Ectodermal cell (in vitro differentiated cells): ENCODE measurements around the gene RPS6KC1.

Experiments used
- H3K27ac ChIP-seq: 2 replicates; pipeline ENCODE4 v1.7.0; 2013; ENCODE audit warnings: mild to moderate bottlenecking, low read depth, low read length; ENCODE audit not compliant: insufficient read depth, poor library complexity, severe bottlenecking
- H3K27me3 ChIP-seq: 2 replicates; pipeline ENCODE4 v1.7.0; 2013; ENCODE audit warnings: mild to moderate bottlenecking, low read length; ENCODE audit not compliant: insufficient read depth, control insufficient read depth, poor library complexity, severe bottlenecking
- H3K36me3 ChIP-seq: one replicate; pipeline ENCODE4 v1.7.0; 2013; ENCODE audit warnings: low read length; ENCODE audit not compliant: control insufficient read depth, insufficient read depth
- H3K4me1 ChIP-seq: one replicate; pipeline ENCODE4 v1.7.0; 2013; ENCODE audit warnings: low read length; ENCODE audit not compliant: control insufficient read depth, insufficient read depth
- H3K4me3 ChIP-seq: 2 replicates; pipeline ENCODE4 v1.7.0; 2013; ENCODE audit warnings: low read depth, low read length, control low read depth; ENCODE audit not compliant: insufficient read depth
- H3K9me3 ChIP-seq: 2 replicates; pipeline ENCODE4 v1.7.0; 2013; ENCODE audit warnings: mild to moderate bottlenecking, low read length, moderate library complexity; ENCODE audit not compliant: control insufficient read depth
- WGBS, 2 experiments: methylation state at CpG; one replicate each; pipeline ENCODE4 v1.1.7; 2013; ENCODE audit warnings: missing lambda C conversion rate in 2 of 2; 5-methylcytosine and 5-hydroxymethylcytosine counted together

RPS6KC1 gene

DNA sequence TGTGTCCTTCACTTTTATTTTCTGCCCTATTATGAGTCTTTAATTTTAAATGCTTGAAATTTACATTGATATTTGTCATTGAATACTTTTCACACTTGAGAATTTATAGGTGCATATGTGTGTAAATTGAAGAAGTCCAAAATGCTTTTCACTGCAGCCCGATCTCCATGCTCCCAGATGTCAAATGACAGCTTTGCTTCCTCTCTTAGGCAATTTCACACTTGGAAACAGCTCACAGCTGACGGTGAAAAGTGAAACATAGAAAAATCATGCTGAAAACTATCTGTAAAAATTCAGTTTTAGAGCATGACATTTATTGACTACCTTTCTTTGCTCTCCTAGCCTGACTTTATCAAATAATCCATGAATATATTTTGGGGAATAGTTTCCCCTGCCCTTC, 196.0 kb downstream of the RPS6KC1 start:
- Histone ChIP-seq H3K36me3 (no peaks in the 10 kb centered on the region), H3K27ac (no peak overlapping the region), H3K4me3 (no peak overlapping the region), H3K4me1 (peaks cover 6% of the 10 kb centered on the region), H3K9me3 (no peaks in the 10 kb centered on the region), H3K27me3 (no peaks in the 10 kb centered on the region)
- whole genome bisulfite sequencing, 2 experiments, result 98 to 100% methylated on average over 2 of the region's 2 CpGs

DNA sequence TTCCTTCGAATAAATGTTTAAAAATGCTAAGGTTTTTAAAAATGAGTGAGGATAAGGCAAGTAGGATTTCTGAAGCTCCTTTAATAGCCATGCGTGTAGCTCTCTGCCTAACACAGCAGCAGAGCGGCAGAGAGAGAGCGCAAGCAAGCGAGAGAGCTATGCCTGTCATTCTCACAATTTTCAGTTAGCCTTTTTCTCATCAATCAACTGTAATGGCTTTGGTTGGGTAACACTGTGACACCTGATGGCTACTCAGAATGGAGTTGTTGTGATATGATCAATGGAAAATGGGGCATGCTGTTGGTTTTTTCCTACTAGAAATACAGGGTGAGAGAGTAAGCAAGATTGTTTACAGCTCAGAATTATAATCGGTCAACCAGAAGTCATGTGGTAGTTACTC, 198.4 kb downstream of the RPS6KC1 start:
- no peak overlapping the region for H3K27ac ChIP-seq
- WGBS, 2 experiments, result 97 to 98% methylated on average over 6 of the region's 6 CpGs
- H3K36me3 ChIP-seq, result no peaks in the 10 kb centered on the region
- peaks cover 6% of the 10 kb centered on the region for H3K4me1 ChIP-seq
- H3K27me3 ChIP-seq, result no peaks in the 10 kb centered on the region
- H3K9me3 ChIP-seq, result no peaks in the 10 kb centered on the region
- H3K4me3 ChIP-seq, result no peak overlapping the region

DNA sequence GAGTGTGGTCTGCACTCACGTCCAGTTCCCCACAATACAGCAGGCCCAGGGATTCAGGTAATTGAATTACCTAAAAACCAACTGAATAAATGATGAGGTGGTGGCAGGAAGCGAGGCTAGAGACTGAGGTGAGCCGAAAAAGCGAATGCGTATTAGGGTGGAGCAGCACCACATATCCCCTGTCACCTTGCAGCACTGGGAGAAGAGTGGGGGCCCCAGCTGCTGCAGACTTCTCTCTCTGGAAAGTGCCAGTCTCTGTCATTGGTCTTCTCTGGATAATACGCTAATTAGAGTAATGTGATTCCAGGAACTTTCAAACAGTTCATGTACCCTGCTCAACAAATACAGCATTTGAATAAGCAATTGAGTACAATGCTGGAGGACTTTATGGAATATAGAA, 199.0 kb downstream of the RPS6KC1 start:
- Histone ChIP-seq H3K4me1 (peaks cover 2% of the 10 kb centered on the region), H3K36me3 (no peaks in the 10 kb centered on the region), H3K27me3 (no peaks in the 10 kb centered on the region), H3K9me3 (no peaks in the 10 kb centered on the region), H3K4me3 (no peak overlapping the region), H3K27ac (no peak overlapping the region)
- WGBS, 2 experiments, result 94% methylated on average over 5 to 6 of the region's 6 CpGs

DNA sequence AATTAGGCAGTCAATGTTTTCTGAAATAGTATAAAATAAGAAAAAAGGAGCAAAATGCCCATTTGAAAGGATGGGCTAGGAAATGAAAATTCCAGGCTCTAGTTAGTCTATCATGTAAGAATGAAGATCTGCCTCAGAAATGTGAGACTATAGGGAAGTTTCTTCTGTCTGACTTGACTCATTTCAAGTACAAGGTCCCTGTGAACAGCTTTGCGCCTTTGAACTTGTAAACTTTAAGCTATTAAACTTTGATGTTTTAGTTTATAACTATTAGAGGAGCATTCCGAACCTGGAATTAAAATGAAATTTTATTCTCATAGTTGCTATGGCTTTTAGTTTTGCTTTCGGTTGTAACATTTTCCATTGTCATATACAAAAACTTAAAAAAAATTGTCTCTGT, 199.4 kb downstream of the RPS6KC1 start:
- Histone ChIP-seq H3K4me3 (no peak overlapping the region), H3K36me3 (no peaks in the 10 kb centered on the region), H3K9me3 (no peaks in the 10 kb centered on the region), H3K27me3 (no peaks in the 10 kb centered on the region), H3K27ac (no peak overlapping the region), H3K4me1 (no peaks in the 10 kb centered on the region)
- WGBS, 2 experiments, result 100% methylated on average over 1 of the region's 3 CpGs

DNA sequence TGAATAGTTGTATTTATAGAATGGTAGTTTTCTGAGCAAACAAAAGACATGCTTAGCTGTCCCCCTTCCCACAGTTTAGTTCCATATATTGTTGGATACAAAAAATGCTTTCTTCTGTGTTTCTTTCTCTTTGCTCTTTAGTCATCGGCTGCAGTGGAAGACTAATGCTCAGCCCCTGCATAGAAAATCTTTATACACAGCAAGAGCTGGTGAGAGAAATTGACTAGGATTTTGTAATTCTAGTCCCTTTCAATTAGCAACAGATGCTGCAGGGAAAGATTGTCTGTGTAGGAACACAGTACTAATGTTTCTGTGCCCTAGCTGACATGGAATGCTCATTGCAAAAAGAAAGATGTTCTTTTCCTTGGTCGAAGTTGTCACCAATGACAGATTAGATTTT, 200.9 kb downstream of the RPS6KC1 start:
- no peaks in the 10 kb centered on the region for H3K4me1 ChIP-seq
- 91 to 100% methylated on average over 2 of the region's 2 CpGs for WGBS, 2 experiments
- H3K9me3 ChIP-seq, result no peaks in the 10 kb centered on the region
- H3K36me3 ChIP-seq, result no peaks in the 10 kb centered on the region
- no peak overlapping the region for H3K27ac ChIP-seq
- no peak overlapping the region for H3K4me3 ChIP-seq
- H3K27me3 ChIP-seq, result no peaks in the 10 kb centered on the region

DNA sequence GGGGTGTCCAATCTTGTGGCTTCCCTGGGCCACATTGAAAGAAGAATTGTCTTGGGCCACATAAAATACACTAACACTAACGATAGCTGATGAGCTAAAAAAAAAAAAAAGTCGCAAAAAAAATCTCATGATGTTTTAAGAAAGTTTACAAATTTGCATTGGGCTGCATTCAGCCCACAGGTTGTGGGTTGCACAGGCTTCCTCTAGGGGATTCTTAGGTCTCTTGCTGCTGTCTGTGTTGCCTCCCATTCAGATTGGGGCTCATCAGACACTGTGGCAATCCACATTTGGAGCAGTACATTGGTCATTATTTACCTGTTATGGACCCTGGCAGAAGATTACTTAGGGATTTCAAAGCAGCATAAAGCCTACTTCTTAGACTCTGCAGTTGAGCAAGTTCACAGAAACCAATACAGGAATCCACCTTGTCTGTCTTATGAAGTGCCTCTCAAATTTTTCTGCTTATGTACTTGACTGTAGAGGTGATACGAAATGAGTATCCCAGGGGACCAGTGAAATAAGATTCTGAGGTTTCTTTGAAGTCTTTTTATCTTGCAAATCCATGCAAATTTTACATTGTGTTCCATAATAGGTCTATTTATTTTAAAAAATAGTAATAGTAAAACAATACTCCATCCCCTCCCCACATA, 205.5 kb downstream of the RPS6KC1 start:
- WGBS, 2 experiments, result 91 to 93% methylated on average over 3 of the region's 3 CpGs
- no peaks in the 10 kb centered on the region for H3K27me3 ChIP-seq

DNA sequence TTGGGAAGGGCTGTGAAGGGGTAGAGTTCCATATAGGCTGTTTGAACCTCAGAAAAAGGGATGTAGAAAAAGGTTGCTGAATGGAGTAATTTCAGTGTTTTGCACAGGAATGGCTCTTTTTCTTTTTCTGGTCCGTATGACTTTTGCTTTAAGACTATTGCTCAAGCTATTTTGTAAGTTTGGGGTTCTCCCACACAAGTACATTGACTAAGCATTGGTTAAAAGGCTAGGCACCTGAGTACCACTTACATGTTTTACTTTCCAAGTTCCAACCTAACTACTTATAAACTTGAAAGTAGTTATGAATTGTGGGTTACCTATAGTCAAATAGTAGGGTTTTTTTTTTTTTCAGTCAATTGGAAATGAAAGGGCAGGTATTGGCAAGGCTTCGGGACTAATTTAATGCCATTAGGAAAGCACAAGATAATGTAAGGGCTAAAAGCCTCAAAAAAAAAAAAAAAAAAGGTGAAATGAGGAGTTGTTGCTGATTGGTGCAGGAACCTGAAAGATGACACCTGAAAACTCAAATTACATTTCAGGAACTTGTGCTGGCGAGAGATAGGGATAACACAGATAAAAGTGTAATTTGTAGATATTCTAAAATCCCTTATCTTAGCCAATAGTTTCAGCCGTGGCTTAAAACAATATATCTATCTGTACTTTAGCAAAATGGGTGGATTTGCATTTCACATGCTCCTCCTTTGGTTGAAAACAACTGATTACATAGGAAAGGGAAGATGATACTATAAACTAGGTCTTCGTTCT, 209.5 kb downstream of the RPS6KC1 start:
- Histone ChIP-seq H3K4me1 (no peaks in the 10 kb centered on the region), H3K27ac (no peak overlapping the region), H3K4me3 (no peak overlapping the region), H3K27me3 (no peaks in the 10 kb centered on the region), H3K9me3 (no peaks in the 10 kb centered on the region), H3K36me3 (no peaks in the 10 kb centered on the region)
- WGBS, 2 experiments, result 76 to 78% methylated on average over 3 to 5 of the region's 5 CpGs

More for the DNA sequence above, 205.5 kb downstream of the RPS6KC1 start:
- no peaks in the 10 kb centered on the region for H3K4me1 ChIP-seq
- H3K9me3 ChIP-seq, result no peaks in the 10 kb centered on the region
- H3K27ac ChIP-seq, result no peak overlapping the region
- no peaks in the 10 kb centered on the region for H3K36me3 ChIP-seq
- no peak overlapping the region for H3K4me3 ChIP-seq

DNA sequence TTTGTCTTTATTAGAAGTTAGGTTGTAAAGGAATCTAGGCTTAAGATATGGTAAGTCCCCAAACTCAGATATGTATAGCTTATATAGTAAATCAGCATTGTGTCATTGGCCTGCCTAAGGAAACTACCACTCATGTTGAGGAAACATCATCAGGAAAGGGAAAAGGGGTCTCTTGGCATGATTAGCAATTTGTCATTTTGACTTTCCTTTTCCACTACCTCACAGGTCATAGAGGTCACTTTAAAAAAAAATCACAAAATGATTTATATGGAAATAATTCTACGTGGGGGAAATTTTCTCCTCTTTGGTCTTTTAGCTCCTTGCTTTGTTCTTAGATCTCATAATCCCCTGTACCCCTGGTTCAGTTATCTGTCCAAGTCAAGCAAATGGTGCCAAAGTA, 213.5 kb downstream of the RPS6KC1 start:
- WGBS, 2 experiments, result 92% methylated on average over 1 of the region's 1 CpG; no CpG with 5 or more reads in 1 of the 2 experiments
- no peaks in the 10 kb centered on the region for H3K9me3 ChIP-seq
- no peak overlapping the region for H3K27ac ChIP-seq
- no peaks in the 10 kb centered on the region for H3K4me1 ChIP-seq
- H3K4me3 ChIP-seq, result no peak overlapping the region
- no peaks in the 10 kb centered on the region for H3K36me3 ChIP-seq
- H3K27me3 ChIP-seq, result no peaks in the 10 kb centered on the region

DNA sequence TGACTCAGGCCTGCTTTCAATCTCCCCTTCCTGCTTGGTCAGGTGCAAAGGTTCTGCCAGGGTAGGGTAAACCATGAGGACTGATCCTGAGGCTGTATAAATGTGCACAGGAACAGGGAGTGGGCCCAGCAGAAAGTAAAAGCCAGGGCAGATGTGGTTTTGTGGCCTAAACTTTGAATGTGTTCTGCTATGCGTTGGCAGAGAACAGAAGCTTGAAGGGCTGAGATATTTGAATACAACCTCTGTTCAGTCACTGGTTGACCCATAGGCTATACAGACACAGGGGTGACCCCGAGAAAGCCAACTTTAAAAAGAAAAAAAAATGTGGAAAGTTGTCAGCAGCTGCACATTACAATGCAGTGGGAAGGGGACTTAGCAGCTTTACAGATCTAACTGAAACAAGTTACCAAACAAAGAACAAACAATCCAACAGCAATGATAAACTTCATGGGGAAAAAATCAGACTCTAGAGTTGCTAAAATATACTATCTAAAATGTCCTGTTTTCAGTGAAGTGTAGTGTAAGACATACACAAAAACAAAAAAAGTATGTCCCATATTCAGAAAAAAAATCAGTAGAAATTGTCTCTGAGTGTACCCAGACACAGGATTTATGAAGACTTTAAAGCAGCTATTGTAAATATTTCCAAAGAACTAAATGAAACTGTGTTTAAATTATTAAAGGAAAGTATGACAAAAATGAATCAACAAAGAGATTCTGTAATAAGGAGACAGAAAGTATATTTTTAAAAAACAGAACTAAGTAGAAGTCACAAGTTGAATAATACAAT, 216.1 kb downstream of the RPS6KC1 start:
- no peak overlapping the region for H3K4me3 ChIP-seq
- H3K27ac ChIP-seq, result no peak overlapping the region
- WGBS, 2 experiments, result 96% methylated on average over 2 of the region's 2 CpGs

DNA sequence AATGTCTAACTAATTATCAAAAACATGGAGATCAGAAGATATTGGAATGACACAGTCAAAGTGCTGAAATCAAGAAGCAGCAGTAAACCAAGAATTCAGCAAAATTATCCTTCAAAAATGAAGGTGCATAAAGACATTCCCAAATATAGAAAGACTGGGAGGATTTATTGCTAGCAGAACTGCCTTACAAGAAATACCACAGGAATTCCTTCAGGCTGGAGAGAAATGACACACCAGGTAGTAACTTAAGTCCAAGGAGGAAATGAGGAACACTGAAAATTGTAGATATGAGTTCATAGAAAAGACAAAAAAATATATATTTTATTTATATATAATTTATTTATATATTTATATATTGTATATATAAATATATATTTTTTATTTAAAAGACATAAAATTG, 217.2 kb downstream of the RPS6KC1 start:
- Histone ChIP-seq H3K4me1 (no peaks in the 10 kb centered on the region), H3K27me3 (no peaks in the 10 kb centered on the region), H3K4me3 (no peak overlapping the region), H3K27ac (no peak overlapping the region), H3K36me3 (no peaks in the 10 kb centered on the region), H3K9me3 (no peaks in the 10 kb centered on the region)

More for the DNA sequence above, 216.1 kb downstream of the RPS6KC1 start:
- no peaks in the 10 kb centered on the region for H3K27me3 ChIP-seq
- H3K9me3 ChIP-seq, result no peaks in the 10 kb centered on the region
- no peaks in the 10 kb centered on the region for H3K4me1 ChIP-seq
- H3K36me3 ChIP-seq, result no peaks in the 10 kb centered on the region
